Astrocyte (in vitro differentiated cells and primary cell): ENCODE data around the gene KIF1B.

Experiments used
- CTCF ChIP-seq: IDR thresholded peaks from 2 replicates; pipeline ENCODE4 v1.5.1; 2011; ENCODE audit warnings: low read depth, mild to moderate bottlenecking, inconsistent platforms, low read length, moderate library complexity; ENCODE audit not compliant: insufficient read depth
- EZH2 ChIP-seq: IDR thresholded peaks from 2 replicates; pipeline ENCODE4 v1.6.1; 2012; ENCODE audit warnings: mild to moderate bottlenecking, low read length, inconsistent platforms; ENCODE audit not compliant: insufficient read depth

- TF ChIP-seq CTCF = no peak
- TF ChIP-seq EZH2 = no peak
Measured at GRCh38 chr1:10361515-10361914, 151.1 kb downstream of the KIF1B start.
